ENCODE results near the gene UBE2H.

UBE2H gene

DNA sequence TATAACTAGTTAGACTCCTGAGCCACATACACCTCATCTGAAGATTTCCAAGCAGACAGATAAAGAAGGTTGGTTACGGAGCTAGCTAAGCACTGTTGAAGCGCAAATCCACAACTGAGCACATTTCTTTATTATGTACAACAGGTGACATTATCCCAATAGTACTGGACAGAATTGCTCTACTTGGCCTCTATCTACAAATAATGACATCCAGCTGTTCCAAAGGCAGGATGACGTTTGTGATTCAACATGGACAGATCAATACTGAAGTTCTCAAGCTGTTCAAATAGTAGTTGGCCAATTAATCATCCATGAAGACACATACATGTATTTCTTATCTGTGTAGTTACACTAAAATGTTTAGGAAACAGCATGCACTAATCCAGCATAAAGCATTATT lies 101.0 kb downstream of the UBE2H start:
- no peak overlapping the region for H3K4me2 ChIP-seq (ENCODE audit: low read length)
- no peak overlapping the region for H3K4me3 ChIP-seq (ENCODE audit: low read length)
- no peaks in the 10 kb centered on the region for H3K36me3 ChIP-seq (replicated peaks; ENCODE audit: low read depth, low read length)
- TF ChIP-seq EZH2phosphoT487 (IDR thresholded peaks at IDR 0.05; ENCODE audit: low read depth), result no peak
- TF ChIP-seq, protein P1, sequence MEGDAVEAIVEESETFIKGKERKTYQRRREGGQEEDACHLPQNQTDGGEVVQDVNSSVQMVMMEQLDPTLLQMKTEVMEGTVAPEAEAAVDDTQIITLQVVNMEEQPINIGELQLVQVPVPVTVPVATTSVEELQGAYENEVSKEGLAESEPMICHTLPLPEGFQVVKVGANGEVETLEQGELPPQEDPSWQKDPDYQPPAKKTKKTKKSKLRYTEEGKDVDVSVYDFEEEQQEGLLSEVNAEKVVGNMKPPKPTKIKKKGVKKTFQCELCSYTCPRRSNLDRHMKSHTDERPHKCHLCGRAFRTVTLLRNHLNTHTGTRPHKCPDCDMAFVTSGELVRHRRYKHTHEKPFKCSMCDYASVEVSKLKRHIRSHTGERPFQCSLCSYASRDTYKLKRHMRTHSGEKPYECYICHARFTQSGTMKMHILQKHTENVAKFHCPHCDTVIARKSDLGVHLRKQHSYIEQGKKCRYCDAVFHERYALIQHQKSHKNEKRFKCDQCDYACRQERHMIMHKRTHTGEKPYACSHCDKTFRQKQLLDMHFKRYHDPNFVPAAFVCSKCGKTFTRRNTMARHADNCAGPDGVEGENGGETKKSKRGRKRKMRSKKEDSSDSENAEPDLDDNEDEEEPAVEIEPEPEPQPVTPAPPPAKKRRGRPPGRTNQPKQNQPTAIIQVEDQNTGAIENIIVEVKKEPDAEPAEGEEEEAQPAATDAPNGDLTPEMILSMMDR (IDR thresholded peaks at IDR 0.05; ENCODE audit: low read depth, low read length), result no peak
- no peaks in the 10 kb centered on the region for H3K4me1 ChIP-seq (ENCODE audit: low read length)
- peaks cover 4% of the 10 kb centered on the region for H4K20me1 ChIP-seq (ENCODE audit: insufficient read depth, low read length)
- no peak overlapping the region for H2AFZ ChIP-seq (ENCODE audit: low read depth, low read length)
- no peak overlapping the region for H3K27ac ChIP-seq (ENCODE audit: low read length)
- H3K79me2 ChIP-seq (ENCODE audit: low read length), result no peaks in the 10 kb centered on the region
- H3K9me3 ChIP-seq (ENCODE audit: insufficient read depth, low read length), result no peaks in the 10 kb centered on the region
- H3K9ac ChIP-seq (ENCODE audit: low read length), result no peak overlapping the region
- no peaks in the 10 kb centered on the region for H3K27me3 ChIP-seq (ENCODE audit: low read depth, low read length)

DNA sequence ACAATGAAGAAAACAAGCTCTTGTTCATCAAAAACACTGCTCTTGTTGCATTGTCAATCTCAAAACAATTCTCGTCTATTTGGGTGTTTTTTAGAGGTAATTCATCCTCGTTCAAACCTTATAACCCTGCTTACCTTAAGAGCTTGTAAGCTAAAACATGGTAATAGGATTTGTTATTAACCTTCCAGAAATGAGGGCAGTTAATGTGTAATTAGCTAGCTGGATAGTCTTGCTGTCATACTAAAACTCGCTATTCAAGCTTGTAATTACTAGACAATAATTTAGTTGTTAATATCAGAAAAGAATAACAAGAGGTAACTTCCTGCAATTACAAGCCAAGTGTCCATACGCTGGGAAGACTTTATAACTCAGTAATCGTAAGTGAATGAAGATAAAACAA lies 101.6 kb downstream of the UBE2H start:
- Histone ChIP-seq H3K36me3 (replicated peaks; ENCODE audit: low read depth, low read length) (no peaks in the 10 kb centered on the region), H3K27ac (ENCODE audit: low read length) (no peak overlapping the region), H3K9me3 (ENCODE audit: insufficient read depth, low read length) (no peaks in the 10 kb centered on the region), H4K20me1 (ENCODE audit: insufficient read depth, low read length) (peaks cover 4% of the 10 kb centered on the region; the same call in 1 of the 2 replicates), H3K79me2 (ENCODE audit: low read length) (no peaks in the 10 kb centered on the region), H3K4me2 (ENCODE audit: low read length) (no peak overlapping the region), H2AFZ (ENCODE audit: low read depth, low read length) (no peak overlapping the region), H3K27me3 (ENCODE audit: low read depth, low read length) (no peaks in the 10 kb centered on the region), H3K4me1 (ENCODE audit: low read length) (no peaks in the 10 kb centered on the region), H3K4me3 (ENCODE audit: low read length) (no peak overlapping the region), H3K9ac (ENCODE audit: low read length) (no peak overlapping the region)
- TF ChIP-seq, protein P1 (IDR thresholded peaks at IDR 0.05; ENCODE audit: low read depth, low read length), result no peak
- no peak for TF ChIP-seq EZH2phosphoT487 (IDR thresholded peaks at IDR 0.05; ENCODE audit: low read depth)

DNA sequence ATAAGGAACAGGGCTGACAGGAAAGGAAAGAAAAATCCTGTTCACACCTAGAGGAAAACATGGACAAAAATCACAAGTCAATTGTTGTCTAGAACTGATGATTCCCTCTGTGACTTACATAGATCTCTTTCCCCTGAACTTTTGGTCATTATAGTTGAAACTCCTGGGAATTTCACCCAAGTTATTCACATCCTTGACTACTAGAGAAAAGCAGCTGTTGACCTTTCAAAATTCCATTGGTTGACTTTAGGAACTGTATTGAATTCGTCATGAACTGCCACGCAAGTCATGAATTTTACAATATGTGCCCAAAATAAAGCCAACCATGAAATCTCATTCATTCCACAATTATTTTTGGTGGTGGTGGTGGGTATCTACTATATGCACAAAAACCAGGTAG lies 104.3 kb downstream of the UBE2H start:
- Histone ChIP-seq H2AFZ (ENCODE audit: low read depth, low read length) (no peak overlapping the region), H3K79me2 (ENCODE audit: low read length) (no peaks in the 10 kb centered on the region), H3K27ac (ENCODE audit: low read length) (no peak overlapping the region), H3K36me3 (replicated peaks; ENCODE audit: low read depth, low read length) (no peaks in the 10 kb centered on the region), H4K20me1 (ENCODE audit: insufficient read depth, low read length) (peaks cover 4% of the 10 kb centered on the region; the same call in 1 of the 2 replicates), H3K4me3 (ENCODE audit: low read length) (no peak overlapping the region), H3K9ac (ENCODE audit: low read length) (no peak overlapping the region), H3K4me2 (ENCODE audit: low read length) (no peak overlapping the region), H3K27me3 (ENCODE audit: low read depth, low read length) (no peaks in the 10 kb centered on the region), H3K4me1 (ENCODE audit: low read length) (peaks cover 15% of the 10 kb centered on the region), H3K9me3 (ENCODE audit: insufficient read depth, low read length) (no peaks in the 10 kb centered on the region; the same call in 1 of the 2 replicates)
- TF ChIP-seq EZH2phosphoT487 (IDR thresholded peaks at IDR 0.05; ENCODE audit: low read depth), result no peak
- TF ChIP-seq, protein P1 (IDR thresholded peaks at IDR 0.05; ENCODE audit: low read depth, low read length), result no peak

DNA sequence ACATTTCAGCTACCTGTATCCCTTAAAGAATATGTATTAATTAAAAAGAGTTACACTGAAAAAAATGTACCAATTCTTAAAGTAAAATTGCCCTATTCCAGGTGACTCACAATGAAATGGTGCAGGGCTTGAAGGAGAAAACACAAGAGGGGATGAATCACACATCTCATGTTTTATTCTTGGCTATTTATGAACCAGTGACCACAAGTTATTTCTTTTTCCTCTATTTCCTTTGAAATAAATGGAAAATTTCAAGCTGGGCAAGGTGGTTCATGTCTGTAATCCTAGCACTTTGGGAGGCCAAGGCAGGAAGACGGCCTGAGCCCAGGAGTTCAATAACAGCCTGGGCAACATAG lies 106.8 kb downstream of the UBE2H start:
- H4K20me1 ChIP-seq (ENCODE audit: insufficient read depth, low read length), result peaks cover 4% of the 10 kb centered on the region; the same call in 1 of the 2 replicates
- H3K27ac ChIP-seq (ENCODE audit: low read length), result no peak overlapping the region
- no peak overlapping the region for H3K9ac ChIP-seq (ENCODE audit: low read length)
- no peak for TF ChIP-seq EZH2phosphoT487 (IDR thresholded peaks at IDR 0.05; ENCODE audit: low read depth)
- TF ChIP-seq, protein P1 (IDR thresholded peaks at IDR 0.05; ENCODE audit: low read depth, low read length), result no peak
- H3K4me1 ChIP-seq (ENCODE audit: low read length), result peaks cover 15% of the 10 kb centered on the region
- no peaks in the 10 kb centered on the region for H3K79me2 ChIP-seq (ENCODE audit: low read length)
- H2AFZ ChIP-seq (ENCODE audit: low read depth, low read length), result no peak overlapping the region
- no peaks in the 10 kb centered on the region for H3K27me3 ChIP-seq (ENCODE audit: low read depth, low read length)
- no peaks in the 10 kb centered on the region; the same call in 1 of the 2 replicates for H3K9me3 ChIP-seq (ENCODE audit: insufficient read depth, low read length)
- H3K4me3 ChIP-seq (ENCODE audit: low read length), result no peak overlapping the region
- H3K36me3 ChIP-seq (replicated peaks; ENCODE audit: low read depth, low read length), result no peaks in the 10 kb centered on the region
- H3K4me2 ChIP-seq (ENCODE audit: low read length), result no peak overlapping the region
